Activated effector memory CD4-positive, alpha-beta T cell treated with Interleukin-2 at 50 U/mL for 16 hours (primary cell): ENCODE data around the gene SCRN2.

Experiments used
- DNase-seq: peaks from one replicate; pipeline ENCODE4 v3.0.0-alpha.2; 2020

Gene SCRN2

GRCh38 chr17:47819475-47819874 lies 21.6 kb downstream of the SCRN2 start:
- DNase-seq = no peak

GRCh38 chr17:47818002-47818695 lies 22.9 kb downstream of the SCRN2 start:
- DNase-seq = no peak

DNA sequence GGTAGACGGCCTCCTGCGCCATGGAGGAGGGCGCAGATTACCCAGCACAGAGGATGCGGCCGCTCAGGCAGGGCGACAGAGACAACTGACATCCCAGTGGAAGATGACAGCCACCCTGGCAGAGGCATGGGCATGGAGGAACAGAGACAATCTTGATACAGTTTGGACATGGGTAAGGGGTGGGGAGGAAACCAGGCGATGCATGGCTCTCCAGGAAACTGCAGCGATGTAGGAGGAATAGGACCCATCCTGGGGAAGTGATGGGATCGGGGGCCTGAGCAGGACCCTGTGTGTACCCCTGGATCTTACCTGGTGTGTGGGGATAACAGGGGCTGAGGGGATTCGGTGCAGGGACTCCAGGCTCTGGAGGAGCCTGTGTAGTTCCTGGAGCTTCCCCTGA lies 24.1 kb downstream of the SCRN2 start:
- no peak for DNase-seq

DNA sequence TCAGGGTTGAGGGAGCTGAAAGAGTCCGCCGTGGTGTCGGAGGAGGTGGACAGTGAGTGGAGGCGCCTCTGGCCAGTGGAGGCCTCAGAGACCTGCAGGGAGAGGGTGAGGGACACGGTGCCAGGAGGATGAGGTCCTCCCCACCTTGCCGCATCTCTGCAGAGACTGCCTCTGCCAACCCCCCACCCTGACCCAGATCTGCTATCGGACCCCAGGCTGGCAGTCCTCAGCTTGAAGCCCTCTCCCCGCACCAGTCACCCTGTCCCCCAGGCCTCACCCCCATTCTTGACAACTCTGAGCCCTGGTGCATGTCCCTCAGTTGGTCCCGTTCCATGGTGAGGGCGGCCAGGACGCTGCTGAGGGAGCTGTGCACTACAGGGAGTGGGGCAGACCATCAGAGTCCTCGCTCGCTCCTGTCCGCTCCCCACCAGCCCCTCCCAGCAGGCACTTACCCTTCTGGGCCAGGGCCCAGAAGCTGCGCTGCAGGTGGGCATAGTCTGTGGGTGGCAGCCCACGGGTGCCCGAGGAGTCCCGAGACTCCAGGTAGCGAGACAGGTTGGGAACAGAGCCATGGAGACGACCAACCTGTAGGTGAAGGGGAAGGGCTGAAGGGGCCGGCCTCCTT lies 24.9 kb downstream of the SCRN2 start:
- DNase-seq = no peak

GRCh38 chr17:47815106-47815918 lies 25.8 kb downstream of the SCRN2 start:
- DNase-seq = no peak

DNA sequence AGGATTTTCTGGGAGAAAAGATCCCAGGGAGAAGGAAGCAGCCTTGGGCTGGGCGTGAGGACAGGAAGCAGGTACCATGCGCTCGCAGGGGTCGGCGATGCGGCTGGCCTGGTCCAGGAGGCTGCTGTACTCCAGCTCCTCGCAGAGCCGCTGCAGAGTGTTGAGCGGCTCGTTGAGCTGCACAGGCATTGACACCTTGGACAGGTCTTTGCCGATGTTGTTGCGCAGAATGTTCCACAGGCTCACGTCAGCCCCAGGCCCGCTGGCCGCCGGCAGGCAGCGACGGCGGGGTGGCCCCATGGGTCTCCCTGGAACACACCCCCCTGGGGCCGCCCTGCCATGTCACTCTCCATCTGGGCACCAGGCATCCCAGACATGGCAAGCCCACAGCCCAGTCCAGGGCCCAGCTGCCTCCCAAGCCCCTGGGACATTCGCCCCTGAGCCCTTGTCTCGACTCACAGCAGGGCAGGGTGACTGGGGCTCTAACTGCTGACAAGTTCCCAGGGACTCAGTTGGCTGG lies 27.5 kb downstream of the SCRN2 start:
- DNase-seq = no peak

DNA sequence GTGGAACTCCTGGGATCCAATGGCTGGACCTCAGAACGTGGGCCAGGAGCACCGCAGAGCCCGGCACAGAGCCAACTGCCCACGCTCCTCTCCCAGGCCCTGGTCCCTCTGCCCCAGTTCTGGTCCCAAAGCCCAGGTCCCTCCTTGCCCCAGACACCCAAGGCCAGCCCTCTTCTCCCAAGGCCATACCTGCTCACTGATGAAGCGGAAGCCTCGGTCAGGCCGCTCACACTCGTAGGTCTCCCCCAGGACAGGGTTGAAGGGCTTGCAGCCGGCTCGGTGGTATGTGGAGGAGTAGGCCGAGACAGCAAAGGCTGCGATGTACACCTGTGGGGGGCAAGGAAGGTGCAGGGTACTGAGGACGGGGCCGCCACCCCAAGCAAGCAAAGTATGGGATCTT lies 28.0 kb downstream of the SCRN2 start:
- DNase-seq = no peak

DNA sequence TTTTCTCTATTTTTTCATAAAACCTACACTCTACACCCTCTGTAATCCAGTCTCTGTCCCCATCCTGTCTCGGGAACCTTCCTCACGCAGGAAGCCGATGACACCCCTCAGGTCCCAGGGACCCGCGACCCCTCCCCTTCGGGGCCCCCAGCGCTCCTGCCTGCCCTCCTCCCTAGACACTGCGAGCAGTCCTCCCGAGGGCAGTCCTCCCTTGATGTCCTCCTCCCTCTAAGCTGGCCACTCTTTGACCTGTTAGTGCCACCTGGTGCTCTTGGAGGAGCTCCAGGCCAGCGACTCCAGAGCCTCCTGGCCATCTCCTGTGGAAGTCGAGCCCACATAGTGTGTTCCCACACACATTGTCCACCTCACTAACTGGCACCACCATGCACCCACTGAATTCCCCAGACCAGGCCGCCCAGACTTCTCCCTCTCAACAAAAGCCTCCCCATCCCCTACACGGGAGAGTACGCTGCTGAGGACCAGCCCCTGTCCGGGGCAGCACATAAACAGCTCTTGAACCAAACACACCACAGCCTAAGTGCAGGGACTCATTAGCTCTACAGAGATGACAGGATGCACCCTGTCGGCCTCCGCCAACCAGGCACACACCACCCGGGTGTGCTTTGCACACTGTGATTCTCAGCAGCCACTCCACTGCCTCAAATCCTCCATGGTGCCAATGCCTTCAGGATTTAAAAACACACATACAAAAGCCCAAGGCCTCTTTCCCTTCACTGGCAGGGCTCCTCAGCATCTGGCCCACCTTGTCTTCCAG lies 28.7 kb downstream of the SCRN2 start:
- no peak for DNase-seq

DNA sequence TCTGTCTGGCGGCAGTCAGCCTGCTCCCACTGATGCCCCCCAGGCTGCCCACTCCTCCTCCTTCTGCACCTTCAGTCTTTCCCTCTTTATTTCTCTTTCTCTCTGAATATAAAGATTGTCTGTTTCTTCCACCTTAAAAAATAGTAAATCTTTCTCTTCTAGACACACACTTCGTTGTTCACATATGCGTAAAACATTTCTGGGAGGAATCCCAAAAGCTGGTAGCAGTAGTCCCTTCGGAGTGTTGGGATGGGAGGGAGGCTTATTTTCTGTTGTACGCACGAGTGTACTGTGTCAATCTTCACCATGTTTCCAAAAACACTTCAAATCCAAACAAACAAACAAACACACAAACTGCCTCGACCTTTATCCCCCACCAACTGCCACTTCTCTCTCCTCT lies 29.4 kb downstream of the SCRN2 start:
- no peak for DNase-seq

- no peak for DNase-seq
Measured at GRCh38 chr17:47810901-47811635, 30.0 kb downstream of the SCRN2 start.

GRCh38 chr17:47810200-47810821 lies 30.8 kb downstream of the SCRN2 start:
- no peak for DNase-seq

DNA sequence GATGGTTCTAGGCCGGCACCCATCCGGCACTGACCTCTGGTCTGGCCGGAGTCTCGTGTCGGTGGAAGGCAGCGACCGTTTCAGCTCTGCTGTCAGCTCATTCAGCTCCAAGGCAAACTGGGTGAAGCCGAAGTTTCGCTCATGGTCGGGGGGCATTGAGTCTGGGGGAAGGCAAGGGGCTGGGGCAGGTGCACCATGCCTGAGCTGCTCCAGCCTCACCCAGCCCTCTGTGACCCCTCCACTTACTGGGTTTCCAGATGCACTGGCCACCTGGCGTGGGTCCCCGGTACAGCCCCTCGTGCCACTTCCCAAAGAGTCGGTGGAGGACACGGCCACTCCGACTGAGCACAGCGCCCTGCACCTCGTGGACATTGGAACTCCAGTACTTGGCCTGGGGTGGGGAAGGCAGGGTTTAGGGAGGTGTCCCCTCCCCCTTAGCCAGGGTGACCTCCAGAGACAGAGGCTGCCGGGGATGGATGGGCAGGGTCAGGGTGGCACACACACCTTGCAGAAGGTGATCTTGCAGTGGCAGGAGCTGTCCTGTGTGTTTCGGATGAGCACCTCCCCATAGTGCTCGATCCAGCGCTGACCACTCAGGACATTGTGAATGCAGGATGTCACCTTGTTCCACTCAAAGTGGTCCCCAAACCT lies 32.1 kb downstream of the SCRN2 start:
- DNase-seq = no peak

GRCh38 chr17:47808036-47808829 lies 32.8 kb downstream of the SCRN2 start:
- DNase-seq = no peak

DNA sequence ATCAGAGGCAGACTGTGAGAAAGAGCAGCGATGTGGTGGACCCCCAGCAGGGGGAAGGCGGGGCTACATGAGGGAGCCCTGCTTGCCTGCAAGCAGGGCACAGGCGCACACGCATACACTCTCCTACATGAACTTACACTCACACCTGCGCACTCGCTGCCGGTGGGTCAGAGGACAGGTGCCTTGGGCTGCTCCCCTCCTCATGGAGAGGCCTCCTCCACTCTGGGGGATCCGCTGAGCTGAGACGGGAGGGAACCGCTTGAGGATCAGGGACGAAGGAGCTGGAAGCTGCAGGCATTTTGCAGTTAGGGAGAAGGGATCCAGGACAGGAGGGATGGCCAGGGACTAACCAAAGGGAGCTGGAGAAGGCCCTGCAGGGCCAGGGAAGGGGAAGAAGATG lies 33.7 kb downstream of the SCRN2 start:
- DNase-seq = no peak

GRCh38 chr17:47806913-47807255 lies 34.2 kb downstream of the SCRN2 start:
- no peak for DNase-seq

DNA sequence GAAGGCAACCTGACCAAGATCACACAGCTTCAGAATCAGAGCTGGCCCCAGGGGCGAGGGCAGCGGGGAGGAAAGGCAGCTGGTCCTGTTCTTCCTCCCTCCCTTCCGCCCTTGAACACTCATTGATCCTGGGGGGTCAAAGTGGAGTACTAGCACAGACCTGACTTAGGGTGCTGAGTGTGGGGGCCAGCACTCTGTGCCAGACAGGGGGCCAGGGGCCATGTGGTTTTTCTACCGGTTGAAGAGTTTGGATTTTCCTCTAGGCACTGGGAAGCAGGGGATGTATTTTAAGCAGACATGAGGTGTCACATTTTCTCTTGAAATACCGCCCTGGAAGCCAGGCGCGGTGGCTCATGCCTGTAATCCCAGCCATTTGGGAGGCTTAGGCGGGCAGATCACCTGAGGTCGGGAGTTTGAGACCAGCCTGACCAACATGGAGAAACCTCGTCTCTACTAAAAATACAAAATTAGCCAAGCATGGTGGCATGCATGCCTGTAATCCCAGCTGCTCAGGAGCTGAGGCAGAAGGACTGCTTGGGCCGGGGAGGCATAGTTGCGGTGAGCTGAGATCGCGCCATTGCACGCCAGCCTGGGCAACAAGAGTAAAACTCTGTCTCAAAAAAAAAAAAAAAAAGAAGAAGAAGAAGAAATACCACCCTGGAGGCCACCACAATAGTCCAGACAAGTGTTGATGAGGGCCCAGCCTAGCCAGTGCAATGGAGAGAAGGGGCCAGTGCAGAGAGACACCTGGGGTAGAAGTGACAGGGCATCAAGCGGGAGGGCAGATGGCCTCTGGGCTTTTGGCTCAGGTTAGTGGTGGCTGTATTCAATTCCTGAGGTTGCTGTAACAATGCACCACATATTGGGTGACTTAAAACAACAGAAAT lies 34.8 kb downstream of the SCRN2 start:
- no peak for DNase-seq

DNA sequence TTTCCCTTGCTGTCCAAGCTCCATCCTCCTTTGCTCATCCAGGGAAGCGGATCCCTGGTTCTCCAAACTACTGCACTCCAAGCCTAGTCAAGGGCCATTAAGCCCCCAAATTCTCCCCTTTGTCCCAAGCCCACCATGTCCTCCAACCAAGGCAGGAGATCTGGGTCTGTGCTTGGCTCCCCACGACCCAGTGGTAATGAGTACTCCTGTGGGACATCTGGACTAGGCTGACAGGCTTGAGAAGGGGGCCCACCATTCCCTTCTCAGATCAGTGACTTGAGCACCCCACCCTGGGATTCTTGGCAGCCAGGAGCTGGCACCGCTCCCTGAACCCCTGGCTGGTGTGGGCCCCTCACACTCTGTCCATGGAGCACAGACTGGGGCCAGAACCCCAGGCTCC lies 36.6 kb downstream of the SCRN2 start:
- DNase-seq = no peak

GRCh38 chr17:47803751-47804150 lies 37.3 kb downstream of the SCRN2 start:
- no peak for DNase-seq

GRCh38 chr17:47803201-47803600 lies 37.9 kb downstream of the SCRN2 start:
- no peak for DNase-seq
